Bronchial epithelial cell (primary cell): Measurements from ENCODE around the gene SPARC. TPM values are rescaled to one million over a fixed set of nuclear protein-coding genes. Genes with fewer than 3 reads are reported as not detected.

Source experiments
- DNase-seq: peaks from one replicate; pipeline ENCODE4 v3.0.0-alpha.2; 2010; ENCODE audit warnings: low read depth
- FAIRE-seq: peaks from 2 replicates; lab custom pipeline; 2011; peaks lifted over from hg19 to GRCh38; lab: Jason Lieb, UNC
- H3K27me3 ChIP-seq: 2 replicates; pipeline ENCODE4 v1.5.1; 2011; ENCODE audit warnings: low read length; ENCODE audit not compliant: control insufficient read depth, insufficient read depth
- H3K36me3 ChIP-seq: 2 replicates; pipeline ENCODE4 v1.5.1; 2011; ENCODE audit warnings: low read length; ENCODE audit not compliant: control insufficient read depth, insufficient read depth
- H3K4me3 ChIP-seq: 2 replicates; pipeline ENCODE4 v1.5.1; 2011; ENCODE audit warnings: mild to moderate bottlenecking, low read depth, low read length, control low read depth
- total RNA-seq: library from RNA; depleted of rRNA; stranded (reverse); fragments of >200 nt; gene quantifications from 2 replicates; pipeline ENCODE4 v1.2.1, GENCODE V29; 2014
- TF ChIP-seq, protein P1 (sequence below): IDR thresholded peaks from 2 replicates; pipeline ENCODE4 v1.5.1; 2011; ENCODE audit warnings: mild to moderate bottlenecking, moderate library complexity, low read length, control low read depth, inconsistent platforms; ENCODE audit not compliant: insufficient read depth, severe bottlenecking

The SPARC gene
- total RNA-seq, 1 donor from 2014 or later: 22.6 TPM

DNA sequence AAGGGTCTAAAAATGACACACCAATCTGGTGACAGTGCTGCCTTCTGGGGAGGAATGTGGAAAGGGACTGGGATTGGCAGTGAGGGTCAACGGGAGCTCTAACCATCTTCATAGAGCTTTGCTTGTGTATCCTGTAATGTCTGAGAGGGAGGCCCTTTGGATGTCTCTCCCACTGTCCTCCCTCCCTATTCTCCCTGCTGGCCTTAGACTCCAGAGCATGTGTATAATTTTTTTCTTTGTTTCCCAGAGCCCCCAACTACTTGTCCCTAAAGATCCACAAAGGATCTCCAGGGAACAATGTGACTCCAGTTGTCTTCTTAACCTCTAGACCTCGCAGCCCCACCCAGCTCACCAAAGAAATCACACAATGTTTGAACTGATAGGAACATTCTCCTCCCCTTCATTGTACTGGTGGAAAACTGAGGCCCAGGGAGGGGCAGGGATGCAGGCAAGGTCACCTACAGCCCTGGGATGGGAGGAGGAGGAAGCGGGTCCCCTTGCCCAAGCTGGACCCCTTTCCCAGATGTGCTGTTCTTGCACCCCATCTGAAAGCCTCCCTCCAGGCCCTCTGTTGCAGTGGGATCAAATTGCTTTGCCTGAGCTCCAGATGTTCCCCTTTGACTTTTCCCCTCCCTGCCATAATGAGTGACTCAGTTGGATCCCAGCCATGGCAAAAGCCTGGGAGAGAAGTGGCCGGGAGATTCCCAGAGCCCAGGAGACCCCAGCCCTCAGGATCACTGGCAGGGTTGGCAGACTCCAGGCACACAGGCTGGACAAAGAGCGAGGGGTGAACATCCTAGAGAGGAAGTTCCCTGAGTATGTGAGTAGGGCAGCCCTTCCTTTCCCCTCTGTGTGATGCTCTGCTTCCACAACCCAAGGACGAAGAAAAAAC is 21.8 kb downstream of the SPARC start:
- FAIRE-seq: no peak
- H3K36me3 ChIP-seq: no peaks in the 10 kb centered on the region
- no peak overlapping the region for H3K4me3 ChIP-seq
- DNase-seq: no peak
- TF ChIP-seq, protein P1, sequence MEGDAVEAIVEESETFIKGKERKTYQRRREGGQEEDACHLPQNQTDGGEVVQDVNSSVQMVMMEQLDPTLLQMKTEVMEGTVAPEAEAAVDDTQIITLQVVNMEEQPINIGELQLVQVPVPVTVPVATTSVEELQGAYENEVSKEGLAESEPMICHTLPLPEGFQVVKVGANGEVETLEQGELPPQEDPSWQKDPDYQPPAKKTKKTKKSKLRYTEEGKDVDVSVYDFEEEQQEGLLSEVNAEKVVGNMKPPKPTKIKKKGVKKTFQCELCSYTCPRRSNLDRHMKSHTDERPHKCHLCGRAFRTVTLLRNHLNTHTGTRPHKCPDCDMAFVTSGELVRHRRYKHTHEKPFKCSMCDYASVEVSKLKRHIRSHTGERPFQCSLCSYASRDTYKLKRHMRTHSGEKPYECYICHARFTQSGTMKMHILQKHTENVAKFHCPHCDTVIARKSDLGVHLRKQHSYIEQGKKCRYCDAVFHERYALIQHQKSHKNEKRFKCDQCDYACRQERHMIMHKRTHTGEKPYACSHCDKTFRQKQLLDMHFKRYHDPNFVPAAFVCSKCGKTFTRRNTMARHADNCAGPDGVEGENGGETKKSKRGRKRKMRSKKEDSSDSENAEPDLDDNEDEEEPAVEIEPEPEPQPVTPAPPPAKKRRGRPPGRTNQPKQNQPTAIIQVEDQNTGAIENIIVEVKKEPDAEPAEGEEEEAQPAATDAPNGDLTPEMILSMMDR: no peak
- H3K27me3 ChIP-seq: no peaks in the 10 kb centered on the region

DNA sequence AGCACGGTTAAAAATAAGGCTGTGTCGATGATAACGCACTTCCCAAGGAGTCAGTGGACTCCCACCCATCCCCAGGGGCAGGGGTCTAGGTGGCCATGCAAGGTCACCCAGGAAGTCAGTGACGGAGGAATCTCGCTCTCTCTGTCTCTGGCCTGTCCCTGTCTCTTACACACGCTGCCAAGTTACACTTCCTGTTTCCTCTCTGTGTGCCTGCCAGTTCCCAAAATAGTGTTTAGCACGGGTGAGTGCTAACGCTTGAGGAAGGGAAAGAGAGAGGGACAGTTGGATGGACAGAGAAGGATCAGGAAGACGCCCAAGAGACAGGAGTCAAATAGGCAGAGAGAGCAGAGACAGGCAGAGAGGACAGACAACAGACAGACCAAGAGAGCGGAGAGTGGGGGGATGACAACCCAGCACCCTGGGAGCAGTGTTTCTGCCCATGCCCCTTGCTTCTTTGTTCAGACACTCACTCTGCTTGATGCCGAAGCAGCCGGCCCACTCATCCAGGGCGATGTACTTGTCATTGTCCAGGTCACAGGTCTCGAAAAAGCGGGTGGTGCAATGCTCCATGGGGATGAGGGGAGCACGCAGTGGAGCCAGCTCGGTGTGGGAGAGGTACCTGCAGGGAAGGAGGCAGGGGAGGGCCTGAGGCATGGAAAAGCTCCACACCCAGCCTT is 23.0 kb downstream of the SPARC start:
- Histone ChIP-seq H3K36me3 (no peaks in the 10 kb centered on the region), H3K27me3 (no peaks in the 10 kb centered on the region), H3K4me3 (no peak overlapping the region)
- FAIRE-seq (no peak), DNase-seq (no peak)
- TF ChIP-seq, protein P1: no peak

- FAIRE-seq (no peak), DNase-seq (no peak)
- Histone ChIP-seq H3K36me3 (no peaks in the 10 kb centered on the region), H3K27me3 (no peaks in the 10 kb centered on the region), H3K4me3 (no peak overlapping the region)
- TF ChIP-seq, protein P1: no peak
Measured at GRCh38 chr5:151662805-151663204, 23.9 kb downstream of the SPARC start.

- TF ChIP-seq, protein P1: no peak
- DNase-seq (peak; percentile 74), FAIRE-seq (no peak)
- no peak overlapping the region for H3K4me3 ChIP-seq
- H3K36me3 ChIP-seq: no peaks in the 10 kb centered on the region
- no peaks in the 10 kb centered on the region for H3K27me3 ChIP-seq
Measured at GRCh38 chr5:151661968-151662732, 24.6 kb downstream of the SPARC start.

GRCh38 chr5:151660616-151661495 is 25.9 kb downstream of the SPARC start:
- H3K27me3 ChIP-seq: no peaks in the 10 kb centered on the region
- no peak overlapping the region for H3K4me3 ChIP-seq
- TF ChIP-seq, protein P1: no peak
- DNase-seq: peak; percentile 37
- no peak for FAIRE-seq
- H3K36me3 ChIP-seq: no peaks in the 10 kb centered on the region
